Endothelial cell (in vitro differentiated cells): ENCODE results near the gene LTC4S. TPM values are rescaled to one million over a fixed set of nuclear protein-coding genes. Genes with fewer than 3 reads are reported as not detected.
A peak's percentile ranks its signal among the peaks of the same experiment; 100 is the strongest.

Source experiments
- DNase-seq: peaks from one replicate; pipeline ENCODE4 v3.0.0; 2021; ENCODE audit warnings: low spot score
- H3K27ac Mint-ChIP-seq: one replicate; pipeline ENCODE4 v1.8.0; 2021; ENCODE audit warnings: mixed read lengths, inconsistent platforms; ENCODE audit not compliant: unreplicated experiment
- H3K27me3 Mint-ChIP-seq: one replicate; pipeline ENCODE4 v1.8.0; 2021; ENCODE audit warnings: mild to moderate bottlenecking, moderate library complexity, mixed read lengths, inconsistent platforms; ENCODE audit not compliant: unreplicated experiment
- H3K36me3 Mint-ChIP-seq: one replicate; pipeline ENCODE4 v1.8.0; 2021; ENCODE audit warnings: mild to moderate bottlenecking, low read depth, mixed read lengths, inconsistent platforms; ENCODE audit not compliant: unreplicated experiment
- H3K4me1 Mint-ChIP-seq: one replicate; pipeline ENCODE4 v1.8.0; 2021; ENCODE audit warnings: mild to moderate bottlenecking, mixed read lengths, inconsistent platforms; ENCODE audit not compliant: unreplicated experiment
- H3K4me3 Mint-ChIP-seq: one replicate; pipeline ENCODE4 v1.8.0; 2021; ENCODE audit warnings: mild to moderate bottlenecking, mixed read lengths, inconsistent platforms; ENCODE audit not compliant: unreplicated experiment
- H3K9me3 Mint-ChIP-seq: one replicate; pipeline ENCODE4 v1.8.0; 2021; ENCODE audit warnings: mixed read lengths, inconsistent platforms; ENCODE audit not compliant: unreplicated experiment
- total RNA-seq: library from RNA; stranded (reverse); fragmentation: NEBNext Ultra II Directional; extraction: Animal tissue kit (Norgen Biotek cat#: 25700); gene quantifications from one replicate; pipeline ENCODE4 v1.2.1, GENCODE V29; 2021; ENCODE audit not compliant: unreplicated experiment
- TF ChIP-seq, protein P1 (sequence below): fragments of 200-600 bp; sonication (generic); IDR thresholded peaks from one replicate; pipeline ENCODE4 v1.5.0; 2021; ENCODE audit warnings: antibody characterized with exemption; ENCODE audit not compliant: unreplicated experiment

Gene LTC4S
- total RNA-seq, 1 donor from 2014 or later: 1.0 TPM

DNA sequence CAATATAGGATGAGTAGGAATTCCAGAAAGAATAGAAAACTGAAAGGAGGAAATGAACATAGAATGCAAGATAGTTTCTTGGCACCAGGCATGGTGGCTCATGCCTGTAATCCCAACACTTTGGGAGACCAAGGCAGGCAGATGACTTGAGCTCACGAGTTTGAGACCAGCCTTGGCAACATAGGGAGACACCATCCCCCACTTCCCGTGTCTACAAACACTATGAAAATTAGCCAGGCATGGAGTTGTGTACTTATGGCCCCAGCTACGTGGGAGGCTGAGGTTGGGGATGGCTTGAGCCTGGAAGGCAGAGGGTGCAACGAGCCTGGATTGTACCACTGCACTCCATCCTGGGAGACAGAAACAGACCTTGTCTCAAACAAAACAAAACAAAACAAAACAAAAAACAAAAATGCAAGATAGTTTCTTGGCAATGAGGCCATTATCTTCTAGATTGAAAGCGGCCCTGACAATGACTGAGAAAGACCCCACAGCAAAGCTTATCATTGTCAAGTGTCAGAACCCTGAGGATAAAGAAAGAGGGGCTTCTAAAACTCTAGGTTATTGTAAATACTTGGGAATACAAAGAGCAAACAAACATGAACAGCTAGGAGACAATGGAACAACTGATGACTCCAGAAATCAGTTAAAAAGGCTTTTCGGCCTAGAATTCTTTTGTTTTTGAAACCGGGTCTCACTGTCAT lies 36.1 kb downstream of the LTC4S start:
- peaks cover 5% of the 10 kb centered on the region for H3K27me3 Mint-ChIP-seq
- TF ChIP-seq, protein P1, sequence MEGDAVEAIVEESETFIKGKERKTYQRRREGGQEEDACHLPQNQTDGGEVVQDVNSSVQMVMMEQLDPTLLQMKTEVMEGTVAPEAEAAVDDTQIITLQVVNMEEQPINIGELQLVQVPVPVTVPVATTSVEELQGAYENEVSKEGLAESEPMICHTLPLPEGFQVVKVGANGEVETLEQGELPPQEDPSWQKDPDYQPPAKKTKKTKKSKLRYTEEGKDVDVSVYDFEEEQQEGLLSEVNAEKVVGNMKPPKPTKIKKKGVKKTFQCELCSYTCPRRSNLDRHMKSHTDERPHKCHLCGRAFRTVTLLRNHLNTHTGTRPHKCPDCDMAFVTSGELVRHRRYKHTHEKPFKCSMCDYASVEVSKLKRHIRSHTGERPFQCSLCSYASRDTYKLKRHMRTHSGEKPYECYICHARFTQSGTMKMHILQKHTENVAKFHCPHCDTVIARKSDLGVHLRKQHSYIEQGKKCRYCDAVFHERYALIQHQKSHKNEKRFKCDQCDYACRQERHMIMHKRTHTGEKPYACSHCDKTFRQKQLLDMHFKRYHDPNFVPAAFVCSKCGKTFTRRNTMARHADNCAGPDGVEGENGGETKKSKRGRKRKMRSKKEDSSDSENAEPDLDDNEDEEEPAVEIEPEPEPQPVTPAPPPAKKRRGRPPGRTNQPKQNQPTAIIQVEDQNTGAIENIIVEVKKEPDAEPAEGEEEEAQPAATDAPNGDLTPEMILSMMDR: no peak
- H3K4me3 Mint-ChIP-seq: no peak overlapping the region
- no peak overlapping the region for H3K27ac Mint-ChIP-seq
- no peaks in the 10 kb centered on the region for H3K9me3 Mint-ChIP-seq
- H3K4me1 Mint-ChIP-seq: peaks cover 19% of the 10 kb centered on the region
- no peak for DNase-seq
- H3K36me3 Mint-ChIP-seq: peaks cover 75% of the 10 kb centered on the region

DNA sequence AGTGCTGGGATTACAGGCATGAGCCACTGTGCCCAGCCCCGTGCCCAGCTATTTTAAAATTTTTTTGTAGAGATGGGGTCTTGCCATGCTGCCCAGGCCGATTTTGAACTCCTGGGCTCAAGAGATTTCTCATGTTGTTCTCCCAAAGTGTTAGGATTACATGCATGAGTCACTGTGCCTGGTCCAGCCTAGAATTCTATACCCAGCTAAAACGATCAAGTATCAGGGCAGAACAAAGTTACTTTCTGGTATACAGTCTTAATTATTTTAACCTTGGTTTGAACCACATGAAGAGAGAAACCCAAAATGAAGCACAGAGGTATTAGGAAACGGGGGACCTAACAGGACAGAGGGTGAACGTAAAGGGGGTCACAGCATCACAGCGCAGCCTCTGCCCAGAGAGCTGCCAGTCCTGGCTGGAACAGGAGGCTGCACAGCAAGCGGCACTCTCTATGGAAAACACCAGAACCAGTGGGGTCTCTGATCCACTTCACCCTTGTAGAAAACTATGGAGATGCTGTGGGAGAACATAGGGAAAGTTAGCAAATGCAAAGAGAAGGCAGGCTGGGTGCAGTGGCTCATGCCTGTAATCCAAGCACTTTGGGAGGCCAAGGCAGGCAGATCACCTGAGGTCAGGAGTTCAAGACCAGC lies 37.2 kb downstream of the LTC4S start:
- DNase-seq: no peak
- Mint-ChIP-seq H3K27me3 (peaks cover 8% of the 10 kb centered on the region), H3K36me3 (peaks cover 72% of the 10 kb centered on the region), H3K4me3 (no peak overlapping the region), H3K27ac (no peak overlapping the region), H3K9me3 (no peaks in the 10 kb centered on the region), H3K4me1 (peaks cover 19% of the 10 kb centered on the region)
- TF ChIP-seq, protein P1: no peak

DNA sequence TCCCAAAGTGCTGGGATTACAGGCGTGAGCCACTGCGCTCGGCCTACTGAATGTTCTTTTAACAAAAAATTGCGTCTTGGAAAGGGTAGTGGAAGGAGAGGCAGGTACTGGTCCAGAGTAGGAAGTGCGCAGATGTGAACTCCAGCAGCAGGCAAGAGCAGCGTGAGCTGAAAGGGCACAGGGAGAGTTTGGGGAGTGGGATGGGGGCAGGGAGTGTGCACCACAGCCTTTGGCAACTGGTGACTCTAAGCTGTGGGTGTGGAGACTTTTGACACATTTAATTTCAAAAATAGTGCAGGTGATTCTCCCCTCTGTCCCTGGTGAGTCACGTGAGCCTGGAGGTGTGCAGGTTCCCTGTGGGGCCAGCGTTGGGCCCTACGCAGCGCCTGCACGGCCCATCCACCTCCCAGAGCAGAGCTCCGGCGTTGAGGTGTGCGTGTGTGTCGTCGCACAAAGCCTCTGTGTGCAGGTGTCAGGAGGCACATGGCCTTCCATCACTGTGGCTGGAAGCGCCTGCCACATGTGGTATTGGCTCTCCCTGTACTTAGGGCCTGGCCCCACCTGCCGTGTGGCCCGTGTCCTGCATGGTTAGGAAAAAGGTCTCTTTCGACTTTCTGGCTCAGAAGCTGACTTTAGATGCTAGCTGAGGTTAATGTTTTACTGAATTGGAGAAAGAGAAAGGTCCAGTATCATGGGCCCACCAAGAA lies 38.4 kb downstream of the LTC4S start:
- H3K9me3 Mint-ChIP-seq: no peaks in the 10 kb centered on the region
- DNase-seq: no peak
- TF ChIP-seq, protein P1: no peak
- H3K27me3 Mint-ChIP-seq: peaks cover 15% of the 10 kb centered on the region
- H3K27ac Mint-ChIP-seq: no peak overlapping the region
- peaks cover 19% of the 10 kb centered on the region for H3K4me1 Mint-ChIP-seq
- H3K36me3 Mint-ChIP-seq: peaks cover 74% of the 10 kb centered on the region
- peak overlapping the region; percentile 15 for H3K4me3 Mint-ChIP-seq

DNA sequence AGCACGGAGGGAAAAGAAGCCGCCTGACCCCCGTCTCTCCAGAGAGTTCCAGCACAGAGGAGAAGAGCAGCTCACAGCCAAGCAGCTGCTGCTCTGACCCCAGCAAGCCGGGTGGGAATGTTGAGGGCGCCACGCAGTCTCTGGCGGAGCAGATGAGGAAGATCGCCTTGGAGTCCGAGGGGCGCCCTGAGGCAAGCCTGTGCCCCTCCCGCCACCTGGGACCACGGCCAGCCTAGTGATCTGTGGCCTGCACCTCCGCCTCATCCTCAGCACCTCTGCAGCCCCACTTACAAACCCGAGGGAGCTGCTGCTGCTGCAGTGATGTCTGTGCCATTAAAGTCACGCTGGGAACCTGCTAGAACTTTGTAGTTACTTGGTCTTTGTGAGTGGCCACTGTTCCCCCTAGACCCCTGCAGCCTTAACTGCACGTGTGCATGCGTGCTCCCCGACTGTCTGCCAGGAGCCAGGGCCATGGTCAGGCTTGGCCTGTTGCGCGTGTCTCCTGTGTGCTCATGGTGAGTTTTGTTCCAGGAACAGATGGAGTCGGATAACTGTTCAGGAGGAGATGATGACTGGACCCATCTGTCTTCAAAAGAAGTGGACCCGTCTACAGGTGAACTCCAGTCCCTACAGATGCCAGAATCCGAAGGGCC lies 39.4 kb downstream of the LTC4S start:
- TF ChIP-seq, protein P1: no peak
- H3K4me3 Mint-ChIP-seq: peak overlapping the region; percentile 67
- H3K36me3 Mint-ChIP-seq: peaks cover 72% of the 10 kb centered on the region
- H3K4me1 Mint-ChIP-seq: peaks cover 17% of the 10 kb centered on the region
- H3K27ac Mint-ChIP-seq: no peak overlapping the region
- H3K27me3 Mint-ChIP-seq: peaks cover 15% of the 10 kb centered on the region
- DNase-seq: no peak
- H3K9me3 Mint-ChIP-seq: no peaks in the 10 kb centered on the region
